AG10803 (cell line): ENCODE data around the gene CDKN2C.
"Not testable (repeated sequence)": the region's sequence is repeated elsewhere in the genome, so short reads cannot be mapped to it uniquely, and the experiment has no call there.

ENCODE experiments used
- DNase-seq: peaks from one replicate; pipeline ENCODE4 v3.0.0; 2010; ENCODE audit warnings: low read depth
- H3K4me3 ChIP-seq: 2 replicates; pipeline ENCODE4 v1.5.1; 2011; ENCODE audit warnings: mild to moderate bottlenecking, low read length, control low read depth
- TF ChIP-seq, protein P1 (sequence below): conservative IDR thresholded peaks from 2 replicates; pipeline ENCODE4 v1.5.1; 2011; ENCODE audit warnings: mild to moderate bottlenecking, low read length, control low read depth, inconsistent platforms

CDKN2C gene

GRCh38 chr1:50930965-50931737 is 38.9 kb upstream of the CDKN2C start:
- H3K4me3 ChIP-seq = no peak overlapping the region
- DNase-seq = no peak
- TF ChIP-seq, protein P1, sequence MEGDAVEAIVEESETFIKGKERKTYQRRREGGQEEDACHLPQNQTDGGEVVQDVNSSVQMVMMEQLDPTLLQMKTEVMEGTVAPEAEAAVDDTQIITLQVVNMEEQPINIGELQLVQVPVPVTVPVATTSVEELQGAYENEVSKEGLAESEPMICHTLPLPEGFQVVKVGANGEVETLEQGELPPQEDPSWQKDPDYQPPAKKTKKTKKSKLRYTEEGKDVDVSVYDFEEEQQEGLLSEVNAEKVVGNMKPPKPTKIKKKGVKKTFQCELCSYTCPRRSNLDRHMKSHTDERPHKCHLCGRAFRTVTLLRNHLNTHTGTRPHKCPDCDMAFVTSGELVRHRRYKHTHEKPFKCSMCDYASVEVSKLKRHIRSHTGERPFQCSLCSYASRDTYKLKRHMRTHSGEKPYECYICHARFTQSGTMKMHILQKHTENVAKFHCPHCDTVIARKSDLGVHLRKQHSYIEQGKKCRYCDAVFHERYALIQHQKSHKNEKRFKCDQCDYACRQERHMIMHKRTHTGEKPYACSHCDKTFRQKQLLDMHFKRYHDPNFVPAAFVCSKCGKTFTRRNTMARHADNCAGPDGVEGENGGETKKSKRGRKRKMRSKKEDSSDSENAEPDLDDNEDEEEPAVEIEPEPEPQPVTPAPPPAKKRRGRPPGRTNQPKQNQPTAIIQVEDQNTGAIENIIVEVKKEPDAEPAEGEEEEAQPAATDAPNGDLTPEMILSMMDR = no peak

DNA sequence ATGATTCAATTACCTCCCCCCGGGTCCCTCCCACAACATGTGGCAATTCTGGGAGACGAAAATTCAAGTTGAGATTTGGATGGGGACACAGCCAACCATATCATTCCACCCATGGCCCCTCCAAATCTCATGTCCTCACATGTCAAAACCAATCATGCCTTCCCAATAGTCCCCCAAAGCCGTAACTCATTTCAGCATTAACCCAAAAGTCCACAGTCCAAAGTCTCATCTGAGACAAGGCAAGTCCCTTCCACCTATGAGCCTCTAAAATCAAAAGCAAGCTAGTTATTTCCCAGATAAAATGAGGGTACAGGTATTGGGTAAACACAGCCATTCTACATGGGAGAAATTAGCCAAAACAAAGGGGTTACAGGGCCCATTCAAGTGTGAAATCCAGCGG is 38.0 kb upstream of the CDKN2C start:
- not testable (repeated sequence) for DNase-seq

DNA sequence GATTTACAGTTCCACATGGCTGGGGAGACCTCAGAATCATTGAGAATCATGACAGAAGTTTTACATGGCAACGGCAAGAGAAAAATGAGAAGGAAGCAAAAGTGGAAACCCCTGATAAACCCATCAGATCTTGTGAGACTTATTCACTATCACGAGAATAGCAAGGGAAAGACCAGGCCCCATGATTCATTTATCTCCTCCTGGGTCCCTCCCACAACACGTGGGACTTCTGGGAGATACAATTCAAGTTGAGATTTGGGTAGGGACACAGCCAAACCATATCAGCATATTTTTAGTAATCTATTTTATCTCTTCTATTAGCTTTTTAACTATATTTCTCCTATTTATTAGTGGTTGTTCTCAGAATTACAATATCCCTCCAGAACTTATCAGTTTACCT is 36.3 kb upstream of the CDKN2C start:
- not testable (repeated sequence) for H3K4me3 ChIP-seq, DNase-seq

More for the DNA sequence above, 38.0 kb upstream of the CDKN2C start:
- not testable (repeated sequence) for H3K4me3 ChIP-seq

- DNase-seq = no peak
- no peak overlapping the region for H3K4me3 ChIP-seq
- TF ChIP-seq, protein P1 = no peak
These were observed 35.2 kb upstream of the CDKN2C start for GRCh38 chr1:50934838-50935237.

DNA sequence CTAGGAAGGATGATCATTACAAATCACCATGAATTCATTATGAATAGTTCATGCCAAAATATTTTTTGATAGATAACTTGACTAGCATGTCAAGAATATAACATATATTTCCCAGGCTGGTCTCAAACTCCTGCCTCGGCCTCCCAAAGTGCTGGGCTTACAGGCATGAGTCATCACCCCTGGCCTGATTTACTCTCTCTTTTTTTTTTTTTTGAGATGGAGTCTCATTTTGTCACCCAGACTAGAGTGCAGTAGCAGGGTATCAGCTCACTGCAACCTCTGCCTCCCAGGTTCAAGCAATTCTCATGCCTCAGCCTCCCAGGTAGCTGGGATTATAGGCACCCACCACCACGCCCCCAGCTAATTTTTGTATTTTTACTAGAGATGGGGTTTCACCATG is 34.8 kb upstream of the CDKN2C start:
- not testable (repeated sequence) for H3K4me3 ChIP-seq, DNase-seq

GRCh38 chr1:50936321-50936720 is 33.7 kb upstream of the CDKN2C start:
- H3K4me3 ChIP-seq = no peak overlapping the region
- TF ChIP-seq, protein P1 = no peak
- peak; percentile 16 for DNase-seq

DNA sequence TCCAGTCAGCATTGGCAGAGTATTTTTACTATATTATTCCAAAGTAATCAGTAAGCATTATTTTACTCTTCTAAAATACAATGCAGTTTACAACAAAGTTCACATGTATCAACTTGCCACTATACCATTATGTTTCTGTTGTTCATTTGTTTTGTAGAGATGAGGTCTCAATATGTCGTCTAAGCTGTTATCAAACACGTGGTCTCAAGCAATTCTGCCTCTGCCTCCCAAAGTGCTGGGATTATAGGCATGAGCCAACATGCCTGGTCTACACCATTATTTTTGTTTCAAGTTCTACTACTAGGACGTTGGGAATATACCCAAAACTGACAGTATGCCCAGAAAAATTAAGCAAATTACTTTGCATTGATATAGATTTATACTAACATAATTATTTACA is 29.8 kb upstream of the CDKN2C start:
- H3K4me3 ChIP-seq = no peak overlapping the region
- TF ChIP-seq, protein P1 = no peak
- no peak for DNase-seq

- TF ChIP-seq, protein P1 = no peak
- no peak overlapping the region for H3K4me3 ChIP-seq
- DNase-seq = no peak
These were observed 27.7 kb upstream of the CDKN2C start for GRCh38 chr1:50942334-50942733.
